HCT116 (cell line): ENCODE measurements around the gene COG2. TPM values are rescaled to one million over a fixed set of nuclear protein-coding genes. Genes with fewer than 3 reads are reported as not detected.

Experiments
- ATAC-seq: fragments of 200-7000 bp; cut with Tn5 transposase; 2 replicates; pipeline ENCODE4 v1.9.1; 2020; ENCODE audit warnings: mild to moderate bottlenecking, moderate library complexity
- BruUV-seq: library from RNA; stranded (reverse); fragments of 400-500 nt; replicated peaks from 2 replicates; lab custom pipeline; 2021; lab: Mats Ljungman, UMichigan
- CTCF ChIA-PET: fragments of 300-600 bp; sonication (Branson Sonifier 250); formaldehyde crosslinking; loops from one replicate; lab custom pipeline; 2021; ENCODE audit warnings: antibody characterized with exemption; lab: Charles Lee
- POLR2A ChIA-PET: fragments of 300-600, 350-600 bp; sonication (Branson Sonifier 250); formaldehyde crosslinking; loops from one replicate; lab custom pipeline; 2021; ENCODE audit warnings: antibody characterized with exemption; lab: Charles Lee
- RAD21 ChIA-PET, 2 experiments: fragments of 300-600 bp; sonication (Branson Sonifier 250); formaldehyde crosslinking; loops; one replicate each; lab custom pipeline; 2023; ENCODE audit warnings: low total read pairs in 2 of 2; ENCODE audit not compliant: uncharacterized antibody in 2 of 2, unreplicated experiment in 2 of 2, low non-redundant PET in 1 of 2; lab: Charles Lee
- DNase-seq: peaks from one replicate; pipeline ENCODE4 v3.0.0-alpha.2; 2010; ENCODE audit warnings: low read depth, low spot score
- H2AFZ ChIP-seq: fragments of 200-600 bp; shearing (Covaris generic), sonication (generic); 2 replicates; pipeline ENCODE4 v1.6.1; 2017; ENCODE audit warnings: low read depth, mixed run types, mixed read lengths, antibody characterized with exemption, low read length; ENCODE audit not compliant: poor library complexity, severe bottlenecking
- H3K27ac ChIP-seq: 2 replicates; pipeline ENCODE4 v1.5.1; 2012; ENCODE audit warnings: low read depth, low read length
- H3K27me3 ChIP-seq: fragments of 200-600 bp; sonication (generic); 2 replicates; pipeline ENCODE4 v1.6.1; 2016; ENCODE audit warnings: mixed run types, low read length, mixed read lengths; ENCODE audit not compliant: insufficient read depth
- H3K36me3 ChIP-seq, 2 experiments: fragments of 200-500 bp in 1 of 2; fragments of 200-600 bp in 1 of 2; sonication (Bioruptor generic) in 1 of 2; sonication (generic) in 1 of 2; 2 replicates each; pipeline versions ENCODE4 v1.5.1 to v1.6.1; 2014 to 2016; ENCODE audit warnings: low read length in 2 of 2, inconsistent platforms in 1 of 2, mixed read lengths in 1 of 2, mixed run types in 1 of 2; ENCODE audit not compliant: insufficient read depth in 2 of 2, control insufficient read depth in 1 of 2
- H3K4me1 ChIP-seq, 2 experiments: fragments of 200-600 bp in 1 of 2; sonication (generic) in 1 of 2; 2 replicates each; pipeline versions ENCODE4 v1.5.1 to v1.6.1; 2012 to 2017; ENCODE audit warnings: low read length in 2 of 2, inconsistent platforms in 1 of 2, mild to moderate bottlenecking in 1 of 2, mixed read lengths in 1 of 2, mixed run types in 1 of 2, moderate library complexity in 1 of 2; ENCODE audit not compliant: insufficient read depth in 2 of 2, control insufficient read depth in 1 of 2
- H3K4me2 ChIP-seq: fragments of 200-600 bp; sonication (generic); 2 replicates; pipeline ENCODE4 v1.6.1; 2017; ENCODE audit warnings: mixed run types, low read length, mixed read lengths
- H3K4me3 ChIP-seq, 2 experiments: fragments of 200-600 bp in 1 of 2; sonication (generic) in 1 of 2; replicated peaks in 1 of 2; 2 replicates each; pipeline ENCODE4 v1.5.1; 2011 to 2016; ENCODE audit warnings: low read length in 2 of 2, control low read depth in 1 of 2, low read depth in 1 of 2, mild to moderate bottlenecking in 1 of 2, mixed read lengths in 1 of 2, mixed run types in 1 of 2
- H3K79me2 ChIP-seq: fragments of 200-600 bp; sonication (generic); 2 replicates; pipeline ENCODE4 v1.6.1; 2017; ENCODE audit warnings: mild to moderate bottlenecking, mixed run types, low read length, moderate library complexity, mixed read lengths; ENCODE audit not compliant: insufficient read depth
- H3K9ac ChIP-seq: fragments of 200-600 bp; sonication (generic); 2 replicates; pipeline ENCODE4 v1.6.1; 2016; ENCODE audit warnings: low read length, mixed read lengths
- H3K9me2 ChIP-seq: fragments of 200-600 bp; sonication (generic), shearing (Covaris generic); 2 replicates; pipeline ENCODE4 v1.6.1; 2017; ENCODE audit warnings: mixed run types, mild to moderate bottlenecking, moderate library complexity; ENCODE audit not compliant: insufficient read depth
- H3K9me3 ChIP-seq, 2 experiments: fragments of 200-500 bp in 1 of 2; fragments of 200-600 bp in 1 of 2; sonication (Bioruptor generic) in 1 of 2; sonication (generic) in 1 of 2; 2 replicates each; pipeline ENCODE4 v1.6.1; 2014 to 2017; ENCODE audit warnings: low read length in 2 of 2, mixed read lengths in 2 of 2, inconsistent platforms in 1 of 2, low read depth in 1 of 2, mild to moderate bottlenecking in 1 of 2, mixed run types in 1 of 2, moderate library complexity in 1 of 2; ENCODE audit not compliant: control insufficient read depth in 1 of 2, insufficient read depth in 1 of 2
- H4K20me1 ChIP-seq: fragments of 200-600 bp; sonication (generic), shearing (Covaris generic); 2 replicates; pipeline ENCODE4 v1.6.1; 2017; ENCODE audit warnings: mixed run types, mild to moderate bottlenecking, moderate library complexity; ENCODE audit not compliant: insufficient read depth
- ATF3 ChIP-seq: IDR thresholded peaks from 2 replicates; pipeline ENCODE4 v1.6.1; 2012
- CBX3 ChIP-seq: IDR thresholded peaks from 2 replicates; pipeline ENCODE4 v1.6.1; 2012; ENCODE audit warnings: low read depth
- CTCF ChIP-seq, 3 experiments: fragments of 200-600 bp in 1 of 3; sonication (generic) in 1 of 3; IDR thresholded peaks in 2 of 3; conservative IDR thresholded peaks in 1 of 3; 2 replicates each; pipeline ENCODE4 v1.5.1; 2012 to 2017; ENCODE audit warnings: low read depth in 2 of 3, low read length in 2 of 3, antibody characterized with exemption in 1 of 3, borderline replicate concordance in 1 of 3, control low read depth in 1 of 3, mild to moderate bottlenecking in 1 of 3, mixed read lengths in 1 of 3, mixed run types in 1 of 3, moderate library complexity in 1 of 3; ENCODE audit not compliant: insufficient read depth in 1 of 3
- ELF1 ChIP-seq: IDR thresholded peaks from 2 replicates; pipeline ENCODE4 v1.6.1; 2012; ENCODE audit warnings: low read depth, borderline replicate concordance
- EZH2 ChIP-seq: fragments of 200-600 bp; sonication (generic); IDR thresholded peaks from 2 replicates; pipeline ENCODE4 v1.6.1; 2017; ENCODE audit warnings: antibody characterized with exemption, mixed run types
- EZH2phosphoT487 ChIP-seq: fragments of 200-600 bp; IDR thresholded peaks from 2 replicates; pipeline ENCODE4 v1.6.1; 2018; ENCODE audit warnings: antibody characterized with exemption, borderline replicate concordance
- FOSL1 ChIP-seq: IDR thresholded peaks from 2 replicates; pipeline ENCODE4 v1.6.1; 2012; ENCODE audit warnings: low read depth
- JUND ChIP-seq: IDR thresholded peaks from 2 replicates; pipeline ENCODE4 v1.6.1; 2012
- POLR2A ChIP-seq: IDR thresholded peaks from 2 replicates; pipeline ENCODE4 v1.7.0; 2011; ENCODE audit warnings: borderline replicate concordance; ENCODE audit not compliant: insufficient read depth, insufficient read length; ENCODE audit errors: extremely low read depth
- POLR2AphosphoS5 ChIP-seq: IDR thresholded peaks from 2 replicates; pipeline ENCODE4 v1.6.1; 2011; ENCODE audit warnings: mild to moderate bottlenecking, low read depth, low read length, moderate library complexity
- RAD21 ChIP-seq: IDR thresholded peaks from 2 replicates; pipeline ENCODE4 v1.6.1; 2012; ENCODE audit warnings: low read depth, mild to moderate bottlenecking
- SIN3A ChIP-seq: IDR thresholded peaks from 2 replicates; pipeline ENCODE4 v1.6.1; 2012; ENCODE audit warnings: low read depth
- SP1 ChIP-seq: IDR thresholded peaks from 2 replicates; pipeline ENCODE4 v1.6.1; 2012; ENCODE audit warnings: low read depth
- SRF ChIP-seq: IDR thresholded peaks from 2 replicates; pipeline ENCODE4 v1.6.1; 2012; ENCODE audit warnings: low read depth
- TCF7L2 ChIP-seq: IDR thresholded peaks from 2 replicates; pipeline ENCODE4 v1.7.0; 2011; ENCODE audit warnings: borderline replicate concordance, inconsistent platforms; ENCODE audit not compliant: insufficient read depth, insufficient read length; ENCODE audit errors: extremely low read depth
- YY1 ChIP-seq: IDR thresholded peaks from 2 replicates; pipeline ENCODE4 v1.6.1; 2011; ENCODE audit warnings: low read length, low read depth, moderate library complexity, mild to moderate bottlenecking; ENCODE audit not compliant: insufficient replicate concordance; ENCODE audit errors: extremely low read depth
- ZBTB33 ChIP-seq: IDR thresholded peaks from 2 replicates; pipeline ENCODE4 v1.6.1; 2011; ENCODE audit warnings: mild to moderate bottlenecking, low read length, moderate library complexity; ENCODE audit not compliant: insufficient replicate concordance; ENCODE audit errors: extremely low read depth
- ZNF274 ChIP-seq: fragments of 200-500 bp; sonication (Bioruptor generic); IDR thresholded peaks from 2 replicates; pipeline ENCODE4 v1.6.1; 2014; ENCODE audit warnings: mild to moderate bottlenecking, low read depth, low read length, inconsistent platforms
- intact Hi-C: fragments of 100-400 bp; cut with micrococcal nuclease; formaldehyde crosslinking; loops from 2 replicates; pipeline ENCODE4 v1.10.0; 2022
- total RNA-seq: library from RNA; stranded (reverse); gene quantifications from one replicate; pipeline ENCODE4 v1.2.1, GENCODE V29; 2021; ENCODE audit not compliant: unreplicated experiment
- TF ChIP-seq, protein P1 (sequence below): IDR thresholded peaks from 2 replicates; pipeline ENCODE4 v1.6.1; 2012
- TF ChIP-seq, protein P2 (sequence below): IDR thresholded peaks from 2 replicates; pipeline ENCODE4 v1.6.1; 2012; ENCODE audit warnings: low read depth

Gene COG2
- total RNA-seq, 1 experiment from 2014 or later = 28.6 TPM

DNA sequence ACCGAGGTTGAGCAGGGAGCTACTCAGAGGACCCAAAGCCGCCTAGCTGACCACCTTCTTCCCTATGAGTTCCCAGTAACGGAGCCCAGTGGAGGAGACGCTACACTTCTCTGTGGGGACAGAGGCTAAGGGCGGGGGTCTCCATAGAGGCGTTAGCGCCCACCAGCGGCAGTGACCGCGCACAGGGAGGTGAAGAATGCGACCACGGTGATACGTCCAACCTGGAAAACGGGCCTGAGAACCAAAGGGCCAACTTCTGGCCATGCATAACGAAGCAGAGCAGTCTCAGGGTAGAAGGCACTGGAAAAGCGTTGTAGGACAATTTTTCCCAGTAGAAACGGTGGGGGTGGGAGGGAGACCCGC is 400 bp upstream of the COG2 start:
- DNase-seq = no peak
- POLR2A ChIA-PET = interaction anchor here (0.5 kb wide), 1 partner anchor 8 kb away, joined by 3 read pairs; no protein-coding TSS in a partner anchor
- Histone ChIP-seq H3K9ac (no peak overlapping the region), H4K20me1 (no peaks in the 10 kb centered on the region), H3K27ac (no peak overlapping the region), H2AFZ (peak overlapping the region; percentile 81), H3K27me3 (peaks cover 21% of the 10 kb centered on the region; the same call in 1 of the 2 replicates), H3K9me2 (no peaks in the 10 kb centered on the region), H3K4me3 (peak overlapping the region; percentile 22 to 98; a peak in 2 of 4 replicates), H3K4me1 (peaks cover 11 to 22% of the 10 kb centered on the region in 2 experiments; a peak in 3 of 4 replicates), H3K79me2 (peaks cover 43% of the 10 kb centered on the region), H3K36me3 (no peaks in the 10 kb centered on the region), H3K4me2 (peak overlapping the region; percentile 78), H3K9me3 (no peaks in the 10 kb centered on the region)
- no TSS peak for BruUV-seq
- TF ChIP-seq ATF3 (no peak), EZH2phosphoT487 (no peak), TCF7L2 (no peak), ZNF274 (no peak), CTCF (IDR thresholded peaks at IDR 0.05 in 2 of 3, conservative IDR thresholded peaks at IDR 0.05 in 1 of 3; ENCODE audit: borderline replicate concordance in 1 of 3, insufficient read depth in 1 of 3, low read depth in 2 of 3, low read length in 2 of 3) (no peak), YY1 (no peak), RAD21 (no peak), POLR2AphosphoS5 (no peak), SIN3A (no peak), SRF (no peak), SP1 (no peak), ELF1 (no peak), ZBTB33 (no peak), CBX3 (no peak), FOSL1 (no peak), EZH2 (no peak), JUND (no peak), POLR2A (no peak)
- TF ChIP-seq, protein P1, sequence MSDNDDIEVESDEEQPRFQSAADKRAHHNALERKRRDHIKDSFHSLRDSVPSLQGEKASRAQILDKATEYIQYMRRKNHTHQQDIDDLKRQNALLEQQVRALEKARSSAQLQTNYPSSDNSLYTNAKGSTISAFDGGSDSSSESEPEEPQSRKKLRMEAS = no peak
- TF ChIP-seq, protein P2, sequence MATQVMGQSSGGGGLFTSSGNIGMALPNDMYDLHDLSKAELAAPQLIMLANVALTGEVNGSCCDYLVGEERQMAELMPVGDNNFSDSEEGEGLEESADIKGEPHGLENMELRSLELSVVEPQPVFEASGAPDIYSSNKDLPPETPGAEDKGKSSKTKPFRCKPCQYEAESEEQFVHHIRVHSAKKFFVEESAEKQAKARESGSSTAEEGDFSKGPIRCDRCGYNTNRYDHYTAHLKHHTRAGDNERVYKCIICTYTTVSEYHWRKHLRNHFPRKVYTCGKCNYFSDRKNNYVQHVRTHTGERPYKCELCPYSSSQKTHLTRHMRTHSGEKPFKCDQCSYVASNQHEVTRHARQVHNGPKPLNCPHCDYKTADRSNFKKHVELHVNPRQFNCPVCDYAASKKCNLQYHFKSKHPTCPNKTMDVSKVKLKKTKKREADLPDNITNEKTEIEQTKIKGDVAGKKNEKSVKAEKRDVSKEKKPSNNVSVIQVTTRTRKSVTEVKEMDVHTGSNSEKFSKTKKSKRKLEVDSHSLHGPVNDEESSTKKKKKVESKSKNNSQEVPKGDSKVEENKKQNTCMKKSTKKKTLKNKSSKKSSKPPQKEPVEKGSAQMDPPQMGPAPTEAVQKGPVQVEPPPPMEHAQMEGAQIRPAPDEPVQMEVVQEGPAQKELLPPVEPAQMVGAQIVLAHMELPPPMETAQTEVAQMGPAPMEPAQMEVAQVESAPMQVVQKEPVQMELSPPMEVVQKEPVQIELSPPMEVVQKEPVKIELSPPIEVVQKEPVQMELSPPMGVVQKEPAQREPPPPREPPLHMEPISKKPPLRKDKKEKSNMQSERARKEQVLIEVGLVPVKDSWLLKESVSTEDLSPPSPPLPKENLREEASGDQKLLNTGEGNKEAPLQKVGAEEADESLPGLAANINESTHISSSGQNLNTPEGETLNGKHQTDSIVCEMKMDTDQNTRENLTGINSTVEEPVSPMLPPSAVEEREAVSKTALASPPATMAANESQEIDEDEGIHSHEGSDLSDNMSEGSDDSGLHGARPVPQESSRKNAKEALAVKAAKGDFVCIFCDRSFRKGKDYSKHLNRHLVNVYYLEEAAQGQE = no peak
- RAD21 ChIA-PET = no interaction called here
- peak; percentile 1; the same call in 1 of the 2 replicates for ATAC-seq
- CTCF ChIA-PET = interaction anchor here (0.8 to 1.9 kb wide), 5 partner anchors 9 to 575 kb away, joined by 3 to 6 read pairs (median 4); no protein-coding TSS in a partner anchor
- intact Hi-C loops = loop anchor here (2.0 to 5.0 kb wide), 2 partner anchors 337 to 960 kb away; partner anchors contain the start of genes ARV1 and TTC13
